ENCODE measurements around the gene SCYGR2. TPM values are rescaled to one million over a fixed set of nuclear protein-coding genes. Genes with fewer than 3 reads are reported as not detected.

SCYGR2 gene
- not detected in 2 replicates for total RNA-seq

GRCh38 chr2:227598835-227599503 is at the start of gene SCYGR2:
Gene SCYGR2 (plus strand): TSS chr2:227598893. CDS start chr2:227598893, 0 bp downstream.

GRCh38 chr2:227614740-227615139 is 16.0 kb downstream of the SCYGR2 start, which contains the start of gene SCYGR3:
Gene SCYGR3 (minus strand): TSS chr2:227614840. CDS start chr2:227614840, 0 bp downstream.

GRCh38 chr2:227617316-227618230 is 18.9 kb downstream of the SCYGR2 start, which contains the start of gene SCYGR4:
Gene SCYGR4 (plus strand): TSS chr2:227617498. CDS start chr2:227617498, 0 bp downstream.

Other genes starting within 250 kb of the SCYGR2 start
- gene TM4SF20, start 219.6 kb upstream of the SCYGR2 start, total RNA-seq = not detected in 2 replicates
- not detected in 2 replicates for gene SCYGR1, start 210.9 kb upstream of the SCYGR2 start, total RNA-seq
- gene AGFG1, start 126.7 kb upstream of the SCYGR2 start, total RNA-seq = 39.7 and 57.8 TPM in 2 replicates
- not detected in 2 replicates for gene SCYGR3, start 15.9 kb downstream of the SCYGR2 start, total RNA-seq
- gene SCYGR4, start 18.6 kb downstream of the SCYGR2 start, total RNA-seq = not detected in 2 replicates
- gene SCYGR5, start 67.9 kb downstream of the SCYGR2 start, total RNA-seq = not detected in 2 replicates
- 5.2 and 9.9 TPM in 2 replicates for gene SLC19A3, start 119.1 kb downstream of the SCYGR2 start, total RNA-seq
- not detected in 2 replicates for gene SCYGR6, start 125.9 kb downstream of the SCYGR2 start, total RNA-seq
- not detected in 2 replicates for gene SCYGR7, start 129.4 kb downstream of the SCYGR2 start, total RNA-seq
- gene SCYGR8, start 147.0 kb downstream of the SCYGR2 start, total RNA-seq = not detected in 2 replicates
- gene CCL20, start 214.9 kb downstream of the SCYGR2 start, total RNA-seq = 0.31 and 1.3 TPM in 2 replicates

Data from cardiac ventricle fibroblast (primary cell).